ENCODE results near the gene DYRK1A. TPM values are rescaled to one million over a fixed set of nuclear protein-coding genes. Genes with fewer than 3 reads are reported as not detected.
"Not testable (repeated sequence)": the region's sequence is repeated elsewhere in the genome, so short reads cannot be mapped to it uniquely, and the experiment has no call there.

DYRK1A gene
- 10 to 100 TPM; 51.1 to 76.9 TPM for total RNA-seq

DNA sequence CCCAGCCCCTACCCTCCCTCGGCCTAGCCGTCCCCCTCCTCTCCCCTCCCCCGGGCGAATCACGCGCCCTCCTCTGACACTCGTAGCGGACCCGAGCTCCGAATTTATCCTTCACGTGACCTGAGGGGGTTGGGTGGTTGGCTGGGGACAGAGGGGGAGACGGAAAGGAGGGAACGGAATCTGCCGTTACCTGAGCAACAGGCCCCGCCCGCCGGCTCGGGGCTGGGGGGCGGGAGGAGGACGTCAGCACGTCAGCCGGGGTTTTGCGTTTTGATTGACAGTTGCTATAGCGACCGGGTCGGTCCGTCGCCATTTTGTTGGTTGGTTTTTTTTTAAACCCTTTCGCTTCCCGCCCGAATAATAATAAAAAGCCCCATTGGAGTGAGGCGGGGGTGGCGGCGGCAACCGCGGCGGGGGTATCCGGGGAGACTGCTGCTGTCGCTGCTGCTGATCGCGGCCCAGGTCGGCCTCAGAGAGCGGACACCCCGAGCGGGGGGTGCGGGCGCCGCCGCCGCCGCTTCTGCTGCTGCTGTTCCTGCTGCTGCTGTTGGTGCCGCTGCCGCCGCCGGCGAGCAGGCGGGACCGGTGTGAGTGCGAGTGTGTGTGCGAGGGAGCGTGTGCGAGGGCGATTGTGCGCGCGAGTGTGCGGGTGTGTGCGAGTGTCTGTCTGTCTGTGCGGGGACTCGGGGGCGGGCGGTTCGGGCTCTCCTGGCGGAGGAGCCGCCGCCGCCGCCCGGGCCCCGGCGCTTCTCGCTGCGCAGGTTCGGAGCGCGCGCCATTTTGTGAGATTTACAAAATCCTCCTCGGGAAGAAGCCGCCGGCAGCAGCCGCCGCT is at the start of gene DYRK1A:
DYRK1A (plus strand) TSS at position 292 of the 835 bp plus-strand sequence. CDS start 53,602 bp downstream, outside the sequence.
- CTCF ChIA-PET = no interaction called here
- Mint-ChIP-seq H3K4me3 (peak within 1 kb of the TSS; percentile 99), H3K27me3 (no peaks in the 10 kb centered on the region), H3K4me1 (peaks cover 42% of the 10 kb centered on the region), H3K27ac (peak within 1 kb of the TSS; percentile 100), H3K9me3 (ENCODE audit: low read depth) (no peaks in the 10 kb centered on the region), H3K36me3 (ENCODE audit: low read depth) (peaks cover 12% of the 10 kb centered on the region)
- intact Hi-C loops (cut with DNase I, micrococcal nuclease) = loop anchor here (1.0 to 10.0 kb wide), 16 partner anchors 68 to 1981 kb away; partner anchors contain the start of genes PIGP (in 2 of the 2), TTC3 (in 2 of the 2), VPS26C (in 2 of the 2) and DOP1B (in 1 of the 2)
- ATAC-seq = peak; percentile 82
- POLR2A ChIA-PET = interaction anchor here (0.5 to 2.8 kb wide), 6 partner anchors 7 to 197 kb away, joined by 3 to 17 read pairs (median 5); partner anchors contain the start of gene VPS26C
- peak; percentile 98 for DNase-seq

- Mint-ChIP-seq H3K9me3 (ENCODE audit: low read depth) (peaks cover 4% of the 10 kb centered on the region), H3K27ac (no peak overlapping the region), H3K27me3 (peaks cover 2% of the 10 kb centered on the region), H3K36me3 (ENCODE audit: low read depth) (no peaks in the 10 kb centered on the region), H3K4me1 (no peaks in the 10 kb centered on the region), H3K4me3 (no peak overlapping the region)
- ChIA-PET CTCF (interaction anchor here (0.6 to 0.9 kb wide), 3 partner anchors 37 to 191 kb away, joined by 3 read pairs; no protein-coding TSS in a partner anchor), POLR2A (interaction anchor here (0.7 kb wide), 1 partner anchor 249 kb away, joined by 3 read pairs; no protein-coding TSS in a partner anchor)
- DNase-seq (no peak), ATAC-seq (no peak)
- intact Hi-C loops (cut with DNase I, micrococcal nuclease) = no loop called here
These were observed 47.0 kb upstream of the DYRK1A start for GRCh38 chr21:37319551-37319950.

GRCh38 chr21:37322084-37322483 is 44.5 kb upstream of the DYRK1A start:
- Mint-ChIP-seq H3K4me3 (no peak overlapping the region), H3K27ac (no peak overlapping the region), H3K4me1 (no peaks in the 10 kb centered on the region), H3K27me3 (no peaks in the 10 kb centered on the region), H3K36me3 (ENCODE audit: low read depth) (no peaks in the 10 kb centered on the region), H3K9me3 (ENCODE audit: low read depth) (peaks cover 2% of the 10 kb centered on the region)
- ATAC-seq (no peak), DNase-seq (no peak)
- POLR2A ChIA-PET = no interaction called here
- intact Hi-C loops (cut with DNase I, micrococcal nuclease) = no loop called here
- CTCF ChIA-PET = interaction anchor here (0.9 kb wide), 1 partner anchor 442 kb away, joined by 3 read pairs; no protein-coding TSS in a partner anchor

- Mint-ChIP-seq H3K4me3 (no peak overlapping the region), H3K4me1 (no peaks in the 10 kb centered on the region), H3K36me3 (ENCODE audit: low read depth) (no peaks in the 10 kb centered on the region), H3K27me3 (no peaks in the 10 kb centered on the region), H3K27ac (no peak overlapping the region), H3K9me3 (ENCODE audit: low read depth) (no peaks in the 10 kb centered on the region)
- POLR2A ChIA-PET = no interaction called here
- DNase-seq = no peak
- intact Hi-C loops (cut with DNase I, micrococcal nuclease) = no loop called here
- no peak for ATAC-seq
- CTCF ChIA-PET = no interaction called here
These were observed 42.0 kb upstream of the DYRK1A start for GRCh38 chr21:37324558-37324957.

- H3K4me3 Mint-ChIP-seq; H3K4me1 Mint-ChIP-seq; CTCF ChIA-PET; H3K27me3 Mint-ChIP-seq; H3K9me3 Mint-ChIP-seq (ENCODE audit: low read depth); H3K27ac Mint-ChIP-seq; intact Hi-C loops (cut with DNase I, micrococcal nuclease); POLR2A ChIA-PET; DNase-seq; H3K36me3 Mint-ChIP-seq (ENCODE audit: low read depth); ATAC-seq: not testable (repeated sequence)
These were observed 38.4 kb upstream of the DYRK1A start for GRCh38 chr21:37328147-37328546.

GRCh38 chr21:37331411-37331810 is 35.2 kb upstream of the DYRK1A start:
- no peaks in the 10 kb centered on the region for H3K36me3 Mint-ChIP-seq (ENCODE audit: low read depth)
- H3K4me1 Mint-ChIP-seq = peaks cover 2% of the 10 kb centered on the region
- no peak overlapping the region for H3K27ac Mint-ChIP-seq
- peaks cover 2% of the 10 kb centered on the region for H3K9me3 Mint-ChIP-seq (ENCODE audit: low read depth)
- POLR2A ChIA-PET = no interaction called here
- H3K4me3 Mint-ChIP-seq = no peak overlapping the region
- H3K27me3 Mint-ChIP-seq = no peaks in the 10 kb centered on the region
- ATAC-seq (no peak), DNase-seq (no peak)
- CTCF ChIA-PET = interaction anchor here (0.5 kb wide), 1 partner anchor 690 kb away, joined by 5 read pairs; no protein-coding TSS in a partner anchor
- intact Hi-C loops (cut with DNase I, micrococcal nuclease) = loop anchor here in 1 of 2 experiments (10.0 kb wide), 1 partner anchor 303 kb away; no protein-coding TSS in a partner anchor

GRCh38 chr21:37335053-37335452 is 31.5 kb upstream of the DYRK1A start:
- Mint-ChIP-seq H3K4me3 (no peak overlapping the region), H3K27me3 (no peaks in the 10 kb centered on the region), H3K36me3 (ENCODE audit: low read depth) (no peaks in the 10 kb centered on the region), H3K4me1 (peaks cover 6% of the 10 kb centered on the region), H3K9me3 (ENCODE audit: low read depth) (peaks cover 2% of the 10 kb centered on the region), H3K27ac (no peak overlapping the region)
- CTCF ChIA-PET = no interaction called here
- DNase-seq = no peak
- no peak for ATAC-seq
- POLR2A ChIA-PET = no interaction called here
- intact Hi-C loops (cut with DNase I, micrococcal nuclease) = loop anchor here in 1 of 2 experiments (10.0 kb wide), 1 partner anchor 300 kb away; no protein-coding TSS in a partner anchor

DNA sequence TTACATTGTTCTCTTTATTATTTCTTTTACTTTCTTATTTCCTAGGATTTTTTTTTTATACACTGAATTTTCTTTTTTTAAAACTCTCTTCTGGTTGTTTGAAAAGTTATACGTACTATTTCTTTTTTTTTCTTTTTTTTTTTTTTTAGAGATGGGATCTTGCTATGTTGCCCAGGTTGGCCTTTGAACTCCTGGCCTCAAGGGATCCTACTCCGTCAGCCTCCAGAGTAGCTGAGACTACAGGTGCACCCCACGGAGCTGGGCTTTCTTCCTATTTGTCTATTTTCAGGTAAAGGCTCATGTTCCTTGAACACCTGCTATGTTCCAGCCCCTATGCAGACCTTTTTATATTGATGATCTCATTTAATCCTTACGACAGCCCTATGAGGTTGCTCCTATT is 29.4 kb upstream of the DYRK1A start:
- Mint-ChIP-seq H3K9me3 (ENCODE audit: low read depth) (peaks cover 3% of the 10 kb centered on the region), H3K4me3 (no peak overlapping the region), H3K27me3 (no peaks in the 10 kb centered on the region), H3K27ac (no peak overlapping the region), H3K36me3 (ENCODE audit: low read depth) (no peaks in the 10 kb centered on the region), H3K4me1 (peaks cover 6% of the 10 kb centered on the region)
- ChIA-PET CTCF (no interaction called here), POLR2A (no interaction called here)
- no peak for ATAC-seq
- DNase-seq = no peak
- intact Hi-C loops (cut with DNase I, micrococcal nuclease) = loop anchor here in 1 of 2 experiments (10.0 kb wide), 1 partner anchor 298 kb away; no protein-coding TSS in a partner anchor

- Mint-ChIP-seq H3K27me3 (no peaks in the 10 kb centered on the region), H3K9me3 (ENCODE audit: low read depth) (peaks cover 5% of the 10 kb centered on the region), H3K4me3 (no peak overlapping the region), H3K4me1 (peaks cover 6% of the 10 kb centered on the region), H3K27ac (no peak overlapping the region), H3K36me3 (ENCODE audit: low read depth) (no peaks in the 10 kb centered on the region)
- ChIA-PET CTCF (interaction anchor here (1.4 kb wide), 1 partner anchor 11 kb away, joined by 3 read pairs; no protein-coding TSS in a partner anchor), POLR2A (no interaction called here)
- DNase-seq (no peak), ATAC-seq (no peak)
- intact Hi-C loops (cut with DNase I, micrococcal nuclease) = loop anchor here in 1 of 2 experiments (10.0 kb wide), 1 partner anchor 297 kb away; no protein-coding TSS in a partner anchor
These were observed 28.7 kb upstream of the DYRK1A start for GRCh38 chr21:37337831-37338230.

GRCh38 chr21:37338671-37339551 is 27.7 kb upstream of the DYRK1A start:
- Mint-ChIP-seq H3K9me3 (ENCODE audit: low read depth) (peaks cover 5% of the 10 kb centered on the region), H3K36me3 (ENCODE audit: low read depth) (no peaks in the 10 kb centered on the region), H3K4me3 (no peak overlapping the region), H3K27ac (no peak overlapping the region), H3K4me1 (peaks cover 6% of the 10 kb centered on the region), H3K27me3 (no peaks in the 10 kb centered on the region)
- CTCF ChIA-PET = interaction anchor here (1.4 kb wide), 1 partner anchor 9 kb away, joined by 3 read pairs; no protein-coding TSS in a partner anchor
- POLR2A ChIA-PET = no interaction called here
- DNase-seq (no peak), ATAC-seq (no peak)
- intact Hi-C loops (cut with DNase I, micrococcal nuclease) = loop anchor here in 1 of 2 experiments (10.0 kb wide), 1 partner anchor 296 kb away; no protein-coding TSS in a partner anchor

- Mint-ChIP-seq H3K36me3 (ENCODE audit: low read depth) (no peaks in the 10 kb centered on the region), H3K4me3 (no peak overlapping the region), H3K4me1 (peaks cover 6% of the 10 kb centered on the region), H3K27me3 (no peaks in the 10 kb centered on the region), H3K27ac (no peak overlapping the region), H3K9me3 (ENCODE audit: low read depth) (peaks cover 5% of the 10 kb centered on the region)
- DNase-seq = no peak
- intact Hi-C loops (cut with DNase I, micrococcal nuclease) = loop anchor here in 1 of 2 experiments (10.0 kb wide), 1 partner anchor 295 kb away; no protein-coding TSS in a partner anchor
- no peak for ATAC-seq
- ChIA-PET POLR2A (no interaction called here), CTCF (interaction anchor here (1.4 kb wide), 1 partner anchor 9 kb away, joined by 3 read pairs; no protein-coding TSS in a partner anchor)
These were observed 27.0 kb upstream of the DYRK1A start for GRCh38 chr21:37339552-37339939.

Data from activated CD4-positive, alpha-beta T cell treated with anti-CD3 and anti-CD28 coated beads for 36 hours (primary cell).